ENCODE data around the gene WDR11. TPM values are rescaled to one million over a fixed set of nuclear protein-coding genes. Genes with fewer than 3 reads are reported as not detected.
"Not testable (repeated sequence)": the region's sequence is repeated elsewhere in the genome, so short reads cannot be mapped to it uniquely, and the experiment has no call there.

The WDR11 gene
- total RNA-seq, 1 donor from 2014 or later: 56.7 TPM

- Histone ChIP-seq H3K36me3 (ENCODE audit: control insufficient read depth, insufficient read depth, low read length) (no peaks in the 10 kb centered on the region), H3K4me3 (ENCODE audit: low read depth, low read length) (no peak overlapping the region), H3K27me3 (ENCODE audit: control insufficient read depth, insufficient read depth, low read length) (no peaks in the 10 kb centered on the region)
- DNase-seq (ENCODE audit: low read depth): no peak
- TF ChIP-seq CTCF (IDR thresholded peaks at IDR 0.05; ENCODE audit: insufficient read depth, low read length, poor library complexity, severe bottlenecking): no peak
These were observed 66.5 kb downstream of the WDR11 start for GRCh38 chr10:120917521-120918250.

GRCh38 chr10:120923886-120924285 is 72.7 kb downstream of the WDR11 start:
- not testable (repeated sequence) for DNase-seq (ENCODE audit: low read depth); H3K4me3 ChIP-seq (ENCODE audit: low read depth, low read length); H3K27me3 ChIP-seq (ENCODE audit: control insufficient read depth, insufficient read depth, low read length); H3K36me3 ChIP-seq (ENCODE audit: control insufficient read depth, insufficient read depth, low read length)

- TF ChIP-seq CTCF (IDR thresholded peaks at IDR 0.05; ENCODE audit: insufficient read depth, low read length, poor library complexity, severe bottlenecking): no peak
- no peak overlapping the region for H3K4me3 ChIP-seq (ENCODE audit: low read depth, low read length)
- DNase-seq (ENCODE audit: low read depth): no peak
- H3K36me3 ChIP-seq (ENCODE audit: control insufficient read depth, insufficient read depth, low read length): no peaks in the 10 kb centered on the region
- no peaks in the 10 kb centered on the region for H3K27me3 ChIP-seq (ENCODE audit: control insufficient read depth, insufficient read depth, low read length)
These were observed 75.4 kb downstream of the WDR11 start for GRCh38 chr10:120926611-120927010.

GRCh38 chr10:120927352-120927751 is 76.2 kb downstream of the WDR11 start:
- no peak for DNase-seq (ENCODE audit: low read depth)
- no peaks in the 10 kb centered on the region for H3K36me3 ChIP-seq (ENCODE audit: control insufficient read depth, insufficient read depth, low read length)
- no peaks in the 10 kb centered on the region for H3K27me3 ChIP-seq (ENCODE audit: control insufficient read depth, insufficient read depth, low read length)
- no peak overlapping the region for H3K4me3 ChIP-seq (ENCODE audit: low read depth, low read length)
- no peak for TF ChIP-seq CTCF (IDR thresholded peaks at IDR 0.05; ENCODE audit: insufficient read depth, low read length, poor library complexity, severe bottlenecking)

- no peak overlapping the region for H3K4me3 ChIP-seq (ENCODE audit: low read depth, low read length)
- no peak for TF ChIP-seq CTCF (IDR thresholded peaks at IDR 0.05; ENCODE audit: insufficient read depth, low read length, poor library complexity, severe bottlenecking)
These were observed 78.0 kb downstream of the WDR11 start for GRCh38 chr10:120929166-120929565.

GRCh38 chr10:120931423-120931822 is 80.3 kb downstream of the WDR11 start:
- Histone ChIP-seq H3K36me3 (ENCODE audit: control insufficient read depth, insufficient read depth, low read length) (no peaks in the 10 kb centered on the region), H3K4me3 (ENCODE audit: low read depth, low read length) (no peak overlapping the region), H3K27me3 (ENCODE audit: control insufficient read depth, insufficient read depth, low read length) (no peaks in the 10 kb centered on the region)
- TF ChIP-seq CTCF (IDR thresholded peaks at IDR 0.05; ENCODE audit: insufficient read depth, low read length, poor library complexity, severe bottlenecking): no peak
- no peak for DNase-seq (ENCODE audit: low read depth)

More at GRCh38 chr10:120929166-120929565, 78.0 kb downstream of the WDR11 start:
- Histone ChIP-seq H3K36me3 (ENCODE audit: control insufficient read depth, insufficient read depth, low read length) (no peaks in the 10 kb centered on the region), H3K27me3 (ENCODE audit: control insufficient read depth, insufficient read depth, low read length) (no peaks in the 10 kb centered on the region)
- DNase-seq (ENCODE audit: low read depth): no peak

Data from kidney epithelial cell (primary cell).